GM12878 (cell line): ENCODE data around the gene HSF5. TPM values are rescaled to one million over a fixed set of nuclear protein-coding genes. Genes with fewer than 3 reads are reported as not detected.

Experiments used
- ATAC-seq: fragments of 200-7000 bp; cut with Tn5 transposase; 3 replicates; pipeline ENCODE4 v1.9.1; 2020; ENCODE audit warnings: mild to moderate bottlenecking, moderate library complexity
- BruUV-seq: library from RNA; stranded (reverse); fragments of 400-500 nt; replicated peaks from 2 replicates; lab custom pipeline; 2021; lab: Mats Ljungman, UMichigan
- CTCF ChIA-PET: fragments of 300-600 bp; sonication (Branson Sonifier 250); formaldehyde crosslinking; extraction: SDS; loops from one replicate; lab custom pipeline; 2021; ENCODE audit warnings: inconsistent platforms; lab: Yijun Ruan, JAX
- POLR2A ChIA-PET: fragments of 350-600 bp; formaldehyde crosslinking; extraction: SDS; loops from one replicate; lab custom pipeline; 2021; ENCODE audit warnings: inconsistent platforms; lab: Charles Lee
- RAD21 ChIA-PET: fragments of 300-600 bp; sonication (Branson Sonifier 250); formaldehyde crosslinking; loops from one replicate; lab custom pipeline; 2023; ENCODE audit warnings: antibody characterized with exemption; ENCODE audit not compliant: unreplicated experiment; lab: Charles Lee
- SMC1A ChIA-PET: fragments of 300-600 bp; sonication (Branson Sonifier 250); formaldehyde crosslinking; loops from one replicate; lab custom pipeline; 2023; ENCODE audit not compliant: unreplicated experiment, uncharacterized antibody; lab: Charles Lee
- DNase-seq: peaks from one replicate; pipeline ENCODE4 v3.0.0-alpha.2; 2011; ENCODE audit warnings: low read depth, low spot score
- FAIRE-seq: peaks from 3 replicates; lab custom pipeline; 2011; peaks lifted over from hg19 to GRCh38; lab: Jason Lieb, UNC
- H2AFZ ChIP-seq: 2 replicates; pipeline ENCODE4 v1.6.0; 2011; ENCODE audit warnings: low read depth, low read length, control low read depth; ENCODE audit not compliant: control insufficient read depth
- H3K27ac ChIP-seq: 2 replicates; pipeline ENCODE4 v1.5.1; 2011; ENCODE audit warnings: control low read depth; ENCODE audit not compliant: control insufficient read depth, insufficient read depth
- H3K27me3 ChIP-seq, 2 experiments: replicated peaks in 1 of 2; 2 replicates each; pipeline versions ENCODE4 v1.6.0 to v1.6.1; 2011; ENCODE audit warnings: low read length in 1 of 2; ENCODE audit not compliant: control insufficient read depth in 2 of 2, insufficient read depth in 2 of 2
- H3K36me3 ChIP-seq, 2 experiments: 2 replicates each; pipeline ENCODE4 v1.5.1; 2011; ENCODE audit warnings: low read length in 1 of 2; ENCODE audit not compliant: control insufficient read depth in 2 of 2, insufficient read depth in 2 of 2
- H3K4me1 ChIP-seq: 2 replicates; pipeline ENCODE4 v1.6.1; 2011; ENCODE audit warnings: mild to moderate bottlenecking, low read length, moderate library complexity, mixed read lengths; ENCODE audit not compliant: control insufficient read depth, insufficient read depth
- H3K4me2 ChIP-seq: 2 replicates; pipeline ENCODE4 v1.6.0; 2011; ENCODE audit warnings: control low read depth; ENCODE audit not compliant: control insufficient read depth, insufficient read depth
- H3K4me3 ChIP-seq: fragments of 200-600 bp; sonication (generic); 2 replicates; pipeline ENCODE4 v1.5.1; 2016
- H3K79me2 ChIP-seq: 2 replicates; pipeline ENCODE4 v1.6.0; 2011; ENCODE audit warnings: low read length; ENCODE audit not compliant: control insufficient read depth, insufficient read depth
- H3K9ac ChIP-seq: 2 replicates; pipeline ENCODE4 v1.8.0; 2011; ENCODE audit warnings: low read length, control low read depth, mixed read lengths; ENCODE audit not compliant: control insufficient read depth, insufficient read depth
- H3K9me3 ChIP-seq: replicated peaks from 3 replicates; pipeline ENCODE4 v1.5.1; 2011; ENCODE audit warnings: mild to moderate bottlenecking, low read length; ENCODE audit not compliant: control insufficient read depth, insufficient read depth
- H4K20me1 ChIP-seq: 2 replicates; pipeline ENCODE4 v1.6.0; 2011; ENCODE audit not compliant: control insufficient read depth, insufficient read depth
- CBX3 ChIP-seq: fragments of 200-600 bp; sonication (generic); IDR thresholded peaks from 2 replicates; pipeline ENCODE4 v1.6.1; 2016; ENCODE audit warnings: low read depth, borderline replicate concordance
- CEBPB ChIP-seq, 2 experiments: fragments of 150-350 bp in 1 of 2; IDR thresholded peaks; 2 replicates each; pipeline ENCODE4 v1.6.1; 2012 to 2014; ENCODE audit warnings: low read depth in 2 of 2, low read length in 2 of 2, borderline replicate concordance in 1 of 2, inconsistent platforms in 1 of 2
- CHD1 ChIP-seq: IDR thresholded peaks from 2 replicates; pipeline ENCODE4 v1.6.1; 2012; ENCODE audit warnings: low read depth, low read length, improper control_type of control experiment
- CREB1 ChIP-seq: IDR thresholded peaks from 2 replicates; pipeline ENCODE4 v1.6.1; 2012; ENCODE audit warnings: low read depth, mild to moderate bottlenecking, inconsistent platforms
- ESRRA ChIP-seq: IDR thresholded peaks from 2 replicates; pipeline ENCODE4 v1.6.1; 2012; ENCODE audit warnings: mild to moderate bottlenecking, low read length, improper control_type of control experiment
- FOXM1 ChIP-seq: IDR thresholded peaks from 2 replicates; pipeline ENCODE4 v1.6.1; 2012; ENCODE audit warnings: low read depth, mild to moderate bottlenecking, inconsistent platforms, low read length, moderate library complexity
- HDAC2 ChIP-seq: fragments of 200-600 bp; sonication (generic); IDR thresholded peaks from 2 replicates; pipeline ENCODE4 v1.6.1; 2017
- IKZF2 ChIP-seq, 2 experiments: fragments of 450-650 bp; IDR thresholded peaks; 2 replicates each; pipeline ENCODE4 v1.6.1; 2017; ENCODE audit warnings: mild to moderate bottlenecking in 2 of 2, moderate library complexity in 2 of 2
- JUND ChIP-seq: IDR thresholded peaks from 2 replicates; pipeline ENCODE4 v1.6.1; 2012; ENCODE audit warnings: low read depth, mild to moderate bottlenecking, low read length, improper control_type of control experiment, moderate library complexity
- KLF5 ChIP-seq: fragments of 450-650 bp; IDR thresholded peaks from 2 replicates; pipeline ENCODE4 v1.6.1; 2014; ENCODE audit warnings: mild to moderate bottlenecking; ENCODE audit not compliant: partially characterized antibody
- MXI1 ChIP-seq: fragments of 150-350 bp; IDR thresholded peaks from 2 replicates; pipeline ENCODE4 v1.6.1; 2011; ENCODE audit warnings: low read depth, mild to moderate bottlenecking, inconsistent platforms, low read length, improper control_type of control experiment
- MYB ChIP-seq: fragments of 150-350 bp; IDR thresholded peaks from 2 replicates; pipeline ENCODE4 v1.6.1; 2014; ENCODE audit warnings: mild to moderate bottlenecking, low read depth, low read length, borderline replicate concordance
- NR2C2 ChIP-seq: IDR thresholded peaks from 2 replicates; pipeline ENCODE4 v1.6.1; 2011; ENCODE audit warnings: borderline replicate concordance, low read depth; ENCODE audit not compliant: control insufficient read depth, insufficient read length
- RAD21 ChIP-seq: IDR thresholded peaks from 2 replicates; pipeline ENCODE4 v1.6.1; 2011; ENCODE audit warnings: mild to moderate bottlenecking, low read depth, low read length, moderate library complexity; ENCODE audit not compliant: insufficient read depth
- RB1 ChIP-seq: fragments of 450-650 bp; formaldehyde crosslinking; IDR thresholded peaks from 2 replicates; pipeline ENCODE4 v1.6.1; 2017; ENCODE audit warnings: mild to moderate bottlenecking, borderline replicate concordance
- RELA ChIP-seq: fragments of 450-650 bp; IDR thresholded peaks from 2 replicates; pipeline ENCODE4 v1.8.0; 2014; ENCODE audit warnings: borderline replicate concordance; ENCODE audit not compliant: partially characterized antibody
- SMAD1 ChIP-seq: fragments of 450-650 bp; IDR thresholded peaks from 2 replicates; pipeline ENCODE4 v1.6.1; 2018; ENCODE audit warnings: mild to moderate bottlenecking, low read depth; ENCODE audit not compliant: partially characterized antibody
- SREBF1 ChIP-seq: IDR thresholded peaks from 2 replicates; pipeline ENCODE4 v1.6.1; 2012; ENCODE audit warnings: mild to moderate bottlenecking, low read length
- SUZ12 ChIP-seq: fragments of 200-600 bp; sonication (generic); IDR thresholded peaks from one replicate; pipeline ENCODE4 v1.6.1; 2018; ENCODE audit warnings: antibody characterized with exemption, mild to moderate bottlenecking; ENCODE audit not compliant: unreplicated experiment
- TCF3 ChIP-seq: IDR thresholded peaks from 2 replicates; pipeline ENCODE4 v1.6.1; 2012; ENCODE audit warnings: low read depth, mild to moderate bottlenecking, low read length, borderline replicate concordance; ENCODE audit not compliant: insufficient read depth
- ZNF217 ChIP-seq: fragments of 450-650 bp; IDR thresholded peaks from 2 replicates; pipeline ENCODE4 v1.6.1; 2017; ENCODE audit warnings: antibody characterized with exemption, mild to moderate bottlenecking
- ZNF384 ChIP-seq: IDR thresholded peaks from 2 replicates; pipeline ENCODE4 v1.6.1; 2012; ENCODE audit warnings: low read depth, mild to moderate bottlenecking, low read length, improper control_type of control experiment, borderline replicate concordance
- WGBS: methylation state at CpG from one replicate; pipeline ENCODE4 v1.1.6; 2016; ENCODE audit warnings: low lambda C conversion rate; ENCODE audit not compliant: insufficient replicate concordance, insufficient coverage; ENCODE audit errors: missing lambda C conversion rate; 5-methylcytosine and 5-hydroxymethylcytosine counted together
- in situ Hi-C: fragments of 300-500 bp; cut with MboI; formaldehyde crosslinking; loops from 9 replicates; pipeline ENCODE4 v1.14.3; 2018; ENCODE audit warnings: mixed read lengths
- intact Hi-C: fragments of 100-400 bp; cut with micrococcal nuclease; formaldehyde crosslinking; loops from one replicate; pipeline ENCODE4 v1.14.2; 2022; ENCODE audit not compliant: unreplicated experiment
- polyA plus RNA-seq, 11 experiments: library from polyadenylated mRNA; depleted of rRNA in 4 of 11; unstranded in 6 of 11; stranded (reverse) in 5 of 11; fragments of >200 nt; fragmentation: Nextera tagmentation in 4 of 11; fragmentation: Illumina TruSeq in 1 of 11; extraction: Ambion mirVana in 4 of 11; extraction: Trizol in 1 of 11; gene quantifications; 1 replicate in 1 of 11; 2 replicates in 10 of 11; pipeline versions ENCODE4 v1.2.1 to v1.2.3, GENCODE V29; 2011 to 2016; ENCODE audit warnings: inconsistent platforms in 2 of 11, missing spikeins in 2 of 11, low read depth in 1 of 11
- total RNA-seq, 4 experiments: library from RNA; depleted of rRNA in 3 of 4; stranded (reverse); fragments of >200 nt in 3 of 4; fragmentation: Illumina TruSeq in 1 of 4; extraction: Trizol in 1 of 4; gene quantifications; 2 replicates each; pipeline versions ENCODE4 v1.2.1 to v1.2.3, GENCODE V29; 2013 to 2021
- TF ChIP-seq, protein P1 (sequence below): fragments of 450-650 bp; IDR thresholded peaks from 2 replicates; pipeline ENCODE4 v1.6.1; 2016; ENCODE audit warnings: mild to moderate bottlenecking

Gene HSF5
- total and polyA plus RNA-seq, 10 of the 15 experiments (the other 5 are each of a cell fraction or from before 2014, with no cell fraction given), result 0.02 to 0.18 (median 0.06) TPM; not detected in 4

DNA sequence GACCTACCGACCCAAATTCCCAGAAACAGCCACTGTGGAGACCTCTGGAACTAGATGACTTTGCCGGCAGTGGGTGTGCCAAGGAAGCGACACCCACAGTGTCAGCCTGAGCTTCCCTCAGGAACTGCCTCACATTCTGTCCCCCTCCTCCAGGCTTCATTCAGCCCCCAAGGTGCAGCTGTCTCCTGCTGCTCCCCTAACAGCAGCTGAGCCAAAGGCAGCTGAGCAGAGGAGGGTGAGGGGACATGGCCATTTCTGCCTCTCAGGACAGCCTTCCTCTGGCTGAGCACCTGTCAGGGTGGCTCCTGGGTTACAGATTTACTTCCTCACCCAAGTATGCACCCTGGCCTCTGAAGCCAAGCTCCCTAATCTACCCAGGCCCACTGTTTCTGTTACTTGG, 48.3 kb upstream of the HSF5 start (continued):
- no peak for TF ChIP-seq CHD1
- TF ChIP-seq RB1, result no peak
- no peak for TF ChIP-seq CREB1
- no peak for TF ChIP-seq IKZF2 (IDR thresholded peaks at IDR 0.05)
- TF ChIP-seq, all 136 proteins: peak for 0

DNA sequence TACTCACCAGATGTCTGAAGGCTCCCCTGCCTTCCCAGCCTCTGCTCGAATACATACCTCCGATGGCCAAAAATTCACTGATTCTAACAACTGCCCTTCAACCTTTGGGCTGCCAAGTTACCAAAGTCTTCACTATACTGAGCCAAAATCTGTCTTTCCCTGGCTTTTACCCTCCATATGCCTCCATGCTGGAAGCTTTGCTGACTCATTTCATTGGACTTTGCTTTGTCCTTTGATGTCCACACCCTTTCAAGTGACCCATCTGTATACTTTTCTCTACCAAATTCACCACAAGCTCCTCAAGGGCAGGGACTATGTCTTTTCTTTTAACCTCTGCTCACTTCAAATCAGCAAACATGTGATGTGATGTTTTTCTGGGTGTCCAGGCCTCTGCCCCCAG, 47.2 kb upstream of the HSF5 start:
- RAD21 ChIA-PET, result interaction anchor here (1.5 kb wide), 1 partner anchor 43 kb away, joined by 3 read pairs; no protein-coding TSS in a partner anchor
- TF ChIP-seq MXI1 (no peak), ZNF217 (no peak), JUND (no peak), NR2C2 (no peak), SMAD1 (no peak), KLF5 (no peak), ZNF384 (no peak), TCF3 (no peak), HDAC2 (no peak), IKZF2 (IDR thresholded peaks at IDR 0.05) (no peak), ESRRA (no peak), FOXM1 (no peak), MYB (no peak), RAD21 (no peak), SUZ12 (no peak), SREBF1 (no peak), RELA (no peak), CEBPB (IDR thresholded peaks at IDR 0.05; ENCODE audit: borderline replicate concordance in 1 of 2, low read depth in 2 of 2, low read length in 2 of 2) (no peak), CBX3 (no peak)
- TF ChIP-seq, protein P1, sequence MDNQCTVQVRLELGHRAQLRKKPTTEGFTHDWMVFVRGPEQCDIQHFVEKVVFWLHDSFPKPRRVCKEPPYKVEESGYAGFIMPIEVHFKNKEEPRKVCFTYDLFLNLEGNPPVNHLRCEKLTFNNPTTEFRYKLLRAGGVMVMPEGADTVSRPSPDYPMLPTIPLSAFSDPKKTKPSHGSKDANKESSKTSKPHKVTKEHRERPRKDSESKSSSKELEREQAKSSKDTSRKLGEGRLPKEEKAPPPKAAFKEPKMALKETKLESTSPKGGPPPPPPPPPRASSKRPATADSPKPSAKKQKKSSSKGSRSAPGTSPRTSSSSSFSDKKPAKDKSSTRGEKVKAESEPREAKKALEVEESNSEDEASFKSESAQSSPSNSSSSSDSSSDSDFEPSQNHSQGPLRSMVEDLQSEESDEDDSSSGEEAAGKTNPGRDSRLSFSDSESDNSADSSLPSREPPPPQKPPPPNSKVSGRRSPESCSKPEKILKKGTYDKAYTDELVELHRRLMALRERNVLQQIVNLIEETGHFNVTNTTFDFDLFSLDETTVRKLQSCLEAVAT, result no peak
- TF ChIP-seq, all 136 proteins: peak for 0
- no peak overlapping the region for H2AFZ ChIP-seq
- 74% methylated on average over 2 of the region's 2 CpGs for WGBS
- ChIA-PET SMC1A (interaction anchor here (1.3 to 1.8 kb wide), 3 partner anchors 17 to 42 kb away, joined by 4 read pairs; no protein-coding TSS in a partner anchor), CTCF (interaction anchor here (2.6 kb wide), 1 partner anchor 42 kb away, joined by 12 read pairs; no protein-coding TSS in a partner anchor), POLR2A (no interaction called here)
- no TSS peak for BruUV-seq
- H3K4me1 ChIP-seq, result no peaks in the 10 kb centered on the region
- DNase-seq (no peak), FAIRE-seq (no peak), ATAC-seq (no peak)
- peaks cover 4 to 6% of the 10 kb centered on the region in 2 experiments; a peak in 3 of 4 replicates for H3K27me3 ChIP-seq
- H3K9ac ChIP-seq, result no peak overlapping the region
- H3K27ac ChIP-seq, result no peak overlapping the region
- no peaks in the 10 kb centered on the region for H3K9me3 ChIP-seq
- H4K20me1 ChIP-seq, result no peaks in the 10 kb centered on the region
- H3K4me2 ChIP-seq, result no peak overlapping the region
- in situ Hi-C loops (no loop called here), intact Hi-C loops (no loop called here)
- no peak overlapping the region for H3K4me3 ChIP-seq
- no peaks in the 10 kb centered on the region for H3K36me3 ChIP-seq
- H3K79me2 ChIP-seq, result no peaks in the 10 kb centered on the region
